GM12878 (cell line): ENCODE data around the gene CLRN1. TPM values are rescaled to one million over a fixed set of nuclear protein-coding genes. Genes with fewer than 3 reads are reported as not detected.

Experiments used
- ATAC-seq: fragments of 200-7000 bp; cut with Tn5 transposase; 3 replicates; pipeline ENCODE4 v1.9.1; 2020; ENCODE audit warnings: mild to moderate bottlenecking, moderate library complexity
- BruUV-seq: library from RNA; stranded (reverse); fragments of 400-500 nt; replicated peaks from 2 replicates; lab custom pipeline; 2021; lab: Mats Ljungman, UMichigan
- CTCF ChIA-PET: fragments of 300-600 bp; sonication (Branson Sonifier 250); formaldehyde crosslinking; extraction: SDS; loops from one replicate; lab custom pipeline; 2021; ENCODE audit warnings: inconsistent platforms; lab: Yijun Ruan, JAX
- POLR2A ChIA-PET: fragments of 350-600 bp; formaldehyde crosslinking; extraction: SDS; loops from one replicate; lab custom pipeline; 2021; ENCODE audit warnings: inconsistent platforms; lab: Charles Lee
- RAD21 ChIA-PET: fragments of 300-600 bp; sonication (Branson Sonifier 250); formaldehyde crosslinking; loops from one replicate; lab custom pipeline; 2023; ENCODE audit warnings: antibody characterized with exemption; ENCODE audit not compliant: unreplicated experiment; lab: Charles Lee
- SMC1A ChIA-PET: fragments of 300-600 bp; sonication (Branson Sonifier 250); formaldehyde crosslinking; loops from one replicate; lab custom pipeline; 2023; ENCODE audit not compliant: unreplicated experiment, uncharacterized antibody; lab: Charles Lee
- DNase-seq: peaks from one replicate; pipeline ENCODE4 v3.0.0-alpha.2; 2011; ENCODE audit warnings: low read depth, low spot score
- FAIRE-seq: peaks from 3 replicates; lab custom pipeline; 2011; peaks lifted over from hg19 to GRCh38; lab: Jason Lieb, UNC
- H2AFZ ChIP-seq: 2 replicates; pipeline ENCODE4 v1.6.0; 2011; ENCODE audit warnings: low read depth, low read length, control low read depth; ENCODE audit not compliant: control insufficient read depth
- H3K27ac ChIP-seq: 2 replicates; pipeline ENCODE4 v1.5.1; 2011; ENCODE audit warnings: control low read depth; ENCODE audit not compliant: control insufficient read depth, insufficient read depth
- H3K27me3 ChIP-seq, 2 experiments: replicated peaks in 1 of 2; 2 replicates each; pipeline versions ENCODE4 v1.6.0 to v1.6.1; 2011; ENCODE audit warnings: low read length in 1 of 2; ENCODE audit not compliant: control insufficient read depth in 2 of 2, insufficient read depth in 2 of 2
- H3K36me3 ChIP-seq, 2 experiments: 2 replicates each; pipeline ENCODE4 v1.5.1; 2011; ENCODE audit warnings: low read length in 1 of 2; ENCODE audit not compliant: control insufficient read depth in 2 of 2, insufficient read depth in 2 of 2
- H3K4me1 ChIP-seq: 2 replicates; pipeline ENCODE4 v1.6.1; 2011; ENCODE audit warnings: mild to moderate bottlenecking, low read length, moderate library complexity, mixed read lengths; ENCODE audit not compliant: control insufficient read depth, insufficient read depth
- H3K4me2 ChIP-seq: 2 replicates; pipeline ENCODE4 v1.6.0; 2011; ENCODE audit warnings: control low read depth; ENCODE audit not compliant: control insufficient read depth, insufficient read depth
- H3K4me3 ChIP-seq: fragments of 200-600 bp; sonication (generic); 2 replicates; pipeline ENCODE4 v1.5.1; 2016
- H3K79me2 ChIP-seq: 2 replicates; pipeline ENCODE4 v1.6.0; 2011; ENCODE audit warnings: low read length; ENCODE audit not compliant: control insufficient read depth, insufficient read depth
- H3K9ac ChIP-seq: 2 replicates; pipeline ENCODE4 v1.8.0; 2011; ENCODE audit warnings: low read length, control low read depth, mixed read lengths; ENCODE audit not compliant: control insufficient read depth, insufficient read depth
- H3K9me3 ChIP-seq: replicated peaks from 3 replicates; pipeline ENCODE4 v1.5.1; 2011; ENCODE audit warnings: mild to moderate bottlenecking, low read length; ENCODE audit not compliant: control insufficient read depth, insufficient read depth
- H4K20me1 ChIP-seq: 2 replicates; pipeline ENCODE4 v1.6.0; 2011; ENCODE audit not compliant: control insufficient read depth, insufficient read depth
- GABPA ChIP-seq: IDR thresholded peaks from 2 replicates; pipeline ENCODE4 v1.6.1; 2014; ENCODE audit warnings: antibody characterized with exemption, low read depth, mild to moderate bottlenecking, inconsistent platforms
- JUNB ChIP-seq: IDR thresholded peaks from 2 replicates; pipeline ENCODE4 v1.6.1; 2016; ENCODE audit warnings: antibody characterized with exemption, mild to moderate bottlenecking
- KDM1A ChIP-seq: fragments of 200-600 bp; sonication (generic); IDR thresholded peaks from 2 replicates; pipeline ENCODE4 v1.6.1; 2016; ENCODE audit warnings: borderline replicate concordance
- NR2C1 ChIP-seq: fragments of 450-650 bp; IDR thresholded peaks from 2 replicates; pipeline ENCODE4 v1.6.1; 2017; ENCODE audit warnings: antibody characterized with exemption, mild to moderate bottlenecking, moderate library complexity
- RFX5 ChIP-seq: IDR thresholded peaks from 2 replicates; pipeline ENCODE4 v1.6.1; 2011; ENCODE audit warnings: low read depth, low read length, improper control_type of control experiment
- SMAD5 ChIP-seq: IDR thresholded peaks from 2 replicates; pipeline ENCODE4 v1.6.1; 2016; ENCODE audit warnings: antibody characterized with exemption, low read depth
- SP1 ChIP-seq: IDR thresholded peaks from one replicate; pipeline ENCODE4 v1.6.1; 2011; ENCODE audit warnings: low read depth, low read length
- YBX1 ChIP-seq: fragments of 450-650 bp; IDR thresholded peaks from 2 replicates; pipeline ENCODE4 v1.6.1; 2016; ENCODE audit warnings: antibody characterized with exemption
- ZBTB33 ChIP-seq: fragments of 450-650 bp; IDR thresholded peaks from 2 replicates; pipeline ENCODE4 v1.6.1; 2017; ENCODE audit warnings: mild to moderate bottlenecking
- ZNF207 ChIP-seq: fragments of 450-650 bp; IDR thresholded peaks from 2 replicates; pipeline ENCODE4 v1.6.1; 2014; ENCODE audit warnings: antibody characterized with exemption, mild to moderate bottlenecking, borderline replicate concordance
- WGBS: methylation state at CpG from one replicate; pipeline ENCODE4 v1.1.6; 2016; ENCODE audit warnings: low lambda C conversion rate; ENCODE audit not compliant: insufficient replicate concordance, insufficient coverage; ENCODE audit errors: missing lambda C conversion rate; 5-methylcytosine and 5-hydroxymethylcytosine counted together
- in situ Hi-C: fragments of 300-500 bp; cut with MboI; formaldehyde crosslinking; loops from 9 replicates; pipeline ENCODE4 v1.14.3; 2018; ENCODE audit warnings: mixed read lengths
- intact Hi-C: fragments of 100-400 bp; cut with micrococcal nuclease; formaldehyde crosslinking; loops from one replicate; pipeline ENCODE4 v1.14.2; 2022; ENCODE audit not compliant: unreplicated experiment
- polyA plus RNA-seq, 11 experiments: library from polyadenylated mRNA; depleted of rRNA in 4 of 11; unstranded in 6 of 11; stranded (reverse) in 5 of 11; fragments of >200 nt; fragmentation: Nextera tagmentation in 4 of 11; fragmentation: Illumina TruSeq in 1 of 11; extraction: Ambion mirVana in 4 of 11; extraction: Trizol in 1 of 11; gene quantifications; 1 replicate in 1 of 11; 2 replicates in 10 of 11; pipeline versions ENCODE4 v1.2.1 to v1.2.3, GENCODE V29; 2011 to 2016; ENCODE audit warnings: inconsistent platforms in 2 of 11, missing spikeins in 2 of 11, low read depth in 1 of 11
- total RNA-seq, 4 experiments: library from RNA; depleted of rRNA in 3 of 4; stranded (reverse); fragments of >200 nt in 3 of 4; fragmentation: Illumina TruSeq in 1 of 4; extraction: Trizol in 1 of 4; gene quantifications; 2 replicates each; pipeline versions ENCODE4 v1.2.1 to v1.2.3, GENCODE V29; 2013 to 2021

Gene CLRN1
- total and polyA plus RNA-seq, 10 of the 15 experiments (the other 5 are each of a cell fraction or from before 2014, with no cell fraction given): not detected

GRCh38 chr3:150905339-150905738 lies 67.2 kb downstream of the CLRN1 start, which contains the start of gene MINDY4B (continued):
- TF ChIP-seq ZBTB33 (no peak), NR2C1 (no peak), JUNB (no peak), SP1 (no peak)
- TF ChIP-seq, all 136 proteins: peak for 0

GRCh38 chr3:150902988-150903387 lies 69.5 kb downstream of the CLRN1 start:
- in situ Hi-C loops: no loop called here
- no peak overlapping the region for H3K4me3 ChIP-seq
- POLR2A ChIA-PET: no interaction called here

More at GRCh38 chr3:150902988-150903387, 69.5 kb downstream of the CLRN1 start:
- H3K36me3 ChIP-seq: no peaks in the 10 kb centered on the region
- FAIRE-seq: no peak
- no peak overlapping the region for H3K4me2 ChIP-seq
- H3K9ac ChIP-seq: no peak overlapping the region
- 24% methylated on average over 2 of the region's 2 CpGs for WGBS
- H3K79me2 ChIP-seq: no peaks in the 10 kb centered on the region
- RAD21 ChIA-PET: no interaction called here
- CTCF ChIA-PET: no interaction called here
- no peak overlapping the region for H2AFZ ChIP-seq
- TF ChIP-seq ZNF207 (no peak), RFX5 (no peak), KDM1A (no peak), GABPA (no peak), YBX1 (no peak), SMAD5 (no peak)
- peaks cover 0 to 2% of the 10 kb centered on the region in 2 experiments; a peak in 3 of 4 replicates for H3K27me3 ChIP-seq
- no peaks in the 10 kb centered on the region for H4K20me1 ChIP-seq
- DNase-seq: no peak
- no peak overlapping the region for H3K27ac ChIP-seq
- no peaks in the 10 kb centered on the region for H3K9me3 ChIP-seq
- no peaks in the 10 kb centered on the region for H3K4me1 ChIP-seq
- intact Hi-C loops: no loop called here
- no TSS peak for BruUV-seq
- no peak for ATAC-seq
- SMC1A ChIA-PET: interaction anchor here (1.1 kb wide), 1 partner anchor 13 kb away, joined by 4 read pairs; no protein-coding TSS in a partner anchor
